Smooth muscle cell (in vitro differentiated cells): ENCODE data around the gene DIP2C. TPM values are rescaled to one million over a fixed set of nuclear protein-coding genes. Genes with fewer than 3 reads are reported as not detected.
"Not testable (repeated sequence)": the region's sequence is repeated elsewhere in the genome, so short reads cannot be mapped to it uniquely, and the experiment has no call there.

Experiments used
- DNase-seq: peaks from one replicate; lab custom pipeline; 2025; ENCODE audit not compliant: unreplicated experiment; lab: John Stamatoyannopoulos, UW
- H2AFZ ChIP-seq: fragments of 200-600 bp; sonication (generic); 2 replicates; pipeline ENCODE4 v1.6.0; 2016; ENCODE audit warnings: antibody characterized with exemption, low read depth, mild to moderate bottlenecking
- H3F3A ChIP-seq: fragments of 200-600 bp; sonication (generic); 2 replicates; pipeline ENCODE4 v1.6.0; 2017; ENCODE audit warnings: antibody characterized with exemption, low read depth
- H3K27ac ChIP-seq: fragments of 200-600 bp; sonication (generic); 2 replicates; pipeline ENCODE4 v1.5.1; 2016; ENCODE audit warnings: low read depth, mild to moderate bottlenecking
- H3K27me3 ChIP-seq: fragments of 200-600 bp; sonication (generic); 2 replicates; pipeline ENCODE4 v1.6.1; 2016; ENCODE audit warnings: low read depth, mild to moderate bottlenecking
- H3K36me3 ChIP-seq: fragments of 200-600 bp; sonication (generic); 2 replicates; pipeline ENCODE4 v1.5.1; 2016; ENCODE audit warnings: low read depth
- H3K4me1 ChIP-seq: fragments of 200-600 bp; sonication (generic); 2 replicates; pipeline ENCODE4 v1.5.1; 2016; ENCODE audit warnings: low read depth
- H3K4me2 ChIP-seq: fragments of 200-600 bp; sonication (generic); 2 replicates; pipeline ENCODE4 v1.6.0; 2016; ENCODE audit warnings: mild to moderate bottlenecking
- H3K4me3 ChIP-seq: fragments of 200-600 bp; sonication (generic); 2 replicates; pipeline ENCODE4 v1.5.1; 2016; ENCODE audit warnings: mild to moderate bottlenecking
- H3K79me2 ChIP-seq: fragments of 200-600 bp; sonication (generic); 2 replicates; pipeline ENCODE4 v1.6.0; 2016; ENCODE audit warnings: low read depth, mild to moderate bottlenecking
- H3K9ac ChIP-seq: fragments of 200-600 bp; sonication (generic); 2 replicates; pipeline ENCODE4 v1.6.0; 2016; ENCODE audit warnings: low read depth
- H3K9me3 ChIP-seq: fragments of 200-600 bp; sonication (generic); replicated peaks from 2 replicates; pipeline ENCODE4 v1.5.1; 2016; ENCODE audit warnings: low read depth
- H4K20me1 ChIP-seq: fragments of 200-600 bp; sonication (generic); 2 replicates; pipeline ENCODE4 v1.6.0; 2016; ENCODE audit warnings: low read depth
- CTCF ChIP-seq: fragments of 200-600 bp; sonication (generic); IDR thresholded peaks from 2 replicates; pipeline ENCODE4 v1.5.1; 2017; ENCODE audit warnings: borderline replicate concordance, mild to moderate bottlenecking, antibody characterized with exemption; ENCODE audit not compliant: insufficient read depth, poor library complexity, severe bottlenecking
- WGBS: methylation state at CpG from one replicate; pipeline ENCODE4 v1.1.7; 2016; ENCODE audit warnings: low lambda C conversion rate; 5-methylcytosine and 5-hydroxymethylcytosine counted together
- polyA plus RNA-seq: library from polyadenylated mRNA; unstranded; fragments of >200 nt; fragmentation: Nextera tagmentation; extraction: Ambion mirVana; gene quantifications from 2 replicates; pipeline ENCODE4 v1.2.1, GENCODE V29; 2016
- total RNA-seq: library from RNA; depleted of rRNA; stranded (reverse); fragments of >200 nt; gene quantifications from 2 replicates; pipeline ENCODE4 v1.2.3, GENCODE V29; 2014

The DIP2C gene
- total and polyA plus RNA-seq, 2 experiments from 2014 or later = 14.9 to 15.3 TPM

GRCh38 chr10:482051-482501 lies 207.4 kb downstream of the DIP2C start:
- H3K4me1 ChIP-seq = no peaks in the 10 kb centered on the region

GRCh38 chr10:481628-482027 lies 207.8 kb downstream of the DIP2C start:
- no peak overlapping the region for H3K27ac ChIP-seq
- peaks cover 79% of the 10 kb centered on the region for H4K20me1 ChIP-seq
- H3K9me3 ChIP-seq = no peaks in the 10 kb centered on the region
- DNase-seq = no peak
- H3F3A ChIP-seq = no peaks in the 10 kb centered on the region
- no peaks in the 10 kb centered on the region for H3K36me3 ChIP-seq
- H2AFZ ChIP-seq = no peak overlapping the region
- H3K4me2 ChIP-seq = no peak overlapping the region
- H3K79me2 ChIP-seq = peaks cover 10% of the 10 kb centered on the region
- 93% methylated on average over 11 of the region's 15 CpGs for WGBS
- no peaks in the 10 kb centered on the region for H3K27me3 ChIP-seq
- H3K4me1 ChIP-seq = no peaks in the 10 kb centered on the region
- H3K9ac ChIP-seq = no peak overlapping the region
- no peak for TF ChIP-seq CTCF
- H3K4me3 ChIP-seq = no peak overlapping the region

More at GRCh38 chr10:482051-482501, 207.4 kb downstream of the DIP2C start:
- WGBS = 90% methylated on average over 16 of the region's 16 CpGs
- H3K4me3 ChIP-seq = no peak overlapping the region
- no peaks in the 10 kb centered on the region for H3K27me3 ChIP-seq
- no peaks in the 10 kb centered on the region for H3K36me3 ChIP-seq
- H3K27ac ChIP-seq = no peak overlapping the region
- H4K20me1 ChIP-seq = peaks cover 80% of the 10 kb centered on the region
- DNase-seq = no peak
- no peak overlapping the region for H3K4me2 ChIP-seq
- H3K9ac ChIP-seq = no peak overlapping the region
- H3F3A ChIP-seq = no peaks in the 10 kb centered on the region
- no peak overlapping the region for H2AFZ ChIP-seq
- no peaks in the 10 kb centered on the region for H3K9me3 ChIP-seq
- peaks cover 15% of the 10 kb centered on the region for H3K79me2 ChIP-seq
- TF ChIP-seq CTCF = no peak

GRCh38 chr10:480928-481552 lies 208.4 kb downstream of the DIP2C start:
- Histone ChIP-seq H3K9ac (no peak overlapping the region), H3K27ac (no peak overlapping the region), H2AFZ (no peak overlapping the region), H3K4me1 (no peaks in the 10 kb centered on the region), H3K36me3 (no peaks in the 10 kb centered on the region), H3K9me3 (no peaks in the 10 kb centered on the region), H3K79me2 (peaks cover 10% of the 10 kb centered on the region), H3K4me2 (no peak overlapping the region), H3F3A (no peaks in the 10 kb centered on the region), H4K20me1 (peaks cover 79% of the 10 kb centered on the region), H3K27me3 (no peaks in the 10 kb centered on the region), H3K4me3 (no peak overlapping the region)
- no peak for DNase-seq
- TF ChIP-seq CTCF = no peak
- WGBS = 94% methylated on average over 16 of the region's 17 CpGs

- H3K79me2 ChIP-seq = peaks cover 7% of the 10 kb centered on the region
- H3K9ac ChIP-seq = no peak overlapping the region
- no peak overlapping the region for H2AFZ ChIP-seq
- H3K4me2 ChIP-seq = no peak overlapping the region
- H3K9me3 ChIP-seq = no peaks in the 10 kb centered on the region
- H3K36me3 ChIP-seq = no peaks in the 10 kb centered on the region
- no peaks in the 10 kb centered on the region for H3F3A ChIP-seq
- no peaks in the 10 kb centered on the region for H3K27me3 ChIP-seq
- 96% methylated on average over 23 of the region's 23 CpGs for WGBS
- H3K4me3 ChIP-seq = no peak overlapping the region
- DNase-seq = no peak
- TF ChIP-seq CTCF = no peak
- no peaks in the 10 kb centered on the region for H3K4me1 ChIP-seq
- no peak overlapping the region for H3K27ac ChIP-seq
- peaks cover 79% of the 10 kb centered on the region for H4K20me1 ChIP-seq
Measured at GRCh38 chr10:480498-480927, 209.0 kb downstream of the DIP2C start.

GRCh38 chr10:479706-480497 lies 209.6 kb downstream of the DIP2C start:
- H3K4me3 ChIP-seq = not testable (repeated sequence)

More at GRCh38 chr10:479706-480497, 209.6 kb downstream of the DIP2C start:
- H3K27ac ChIP-seq, H3K4me2 ChIP-seq, H3K36me3 ChIP-seq, H3F3A ChIP-seq, H3K9me3 ChIP-seq, H3K9ac ChIP-seq, DNase-seq, H3K4me1 ChIP-seq, H2AFZ ChIP-seq, H3K79me2 ChIP-seq, H3K27me3 ChIP-seq: not testable (repeated sequence)
- H4K20me1 ChIP-seq = peaks cover 79% of the 10 kb centered on the region
- 97% methylated on average over 33 of the region's 33 CpGs for WGBS
